SJSA1 (cell line): ENCODE data around the gene DOCK7. TPM values are rescaled to one million over a fixed set of nuclear protein-coding genes. Genes with fewer than 3 reads are reported as not detected.
A peak's percentile ranks its signal among the peaks of the same experiment; 100 is the strongest.

Experiments used
- DNase-seq, 2 experiments: peaks; one replicate each; pipeline ENCODE4 v3.0.0-alpha.2; 2015 to 2020; ENCODE audit warnings: low spot score in 2 of 2, low read depth in 1 of 2
- H3K27ac ChIP-seq: fragments of 250-450 bp; sonication (Bioruptor Pico); 2 replicates; pipeline ENCODE4 v1.5.1; 2020; ENCODE audit warnings: mild to moderate bottlenecking, moderate library complexity
- H3K27me3 ChIP-seq: fragments of 250-450 bp; sonication (Bioruptor Pico); replicated peaks from 2 replicates; pipeline ENCODE4 v1.5.1; 2020; ENCODE audit warnings: mild to moderate bottlenecking, moderate library complexity
- H3K36me3 ChIP-seq: fragments of 250-450 bp; sonication (Bioruptor Pico); 2 replicates; pipeline ENCODE4 v1.5.1; 2020; ENCODE audit warnings: mild to moderate bottlenecking
- H3K4me1 ChIP-seq: fragments of 250-450 bp; sonication (Bioruptor Pico); replicated peaks from 2 replicates; pipeline ENCODE4 v1.6.1; 2021; ENCODE audit warnings: mild to moderate bottlenecking
- H3K4me3 ChIP-seq: fragments of 250-450 bp; sonication (Bioruptor Pico); 2 replicates; pipeline ENCODE4 v1.5.1; 2020; ENCODE audit warnings: mild to moderate bottlenecking
- H3K9me3 ChIP-seq: fragments of 250-450 bp; sonication (Bioruptor Pico); replicated peaks from 2 replicates; pipeline ENCODE4 v1.5.1; 2020; ENCODE audit warnings: mild to moderate bottlenecking
- total RNA-seq: library from RNA; depleted of rRNA; stranded (reverse); fragments of >200 nt; shearing (Covaris generic); gene quantifications from 2 replicates; pipeline ENCODE4 v1.2.3, GENCODE V29; 2014

DOCK7 gene
- total RNA-seq, 1 experiment from 2014 or later = 47.3 TPM

DNA sequence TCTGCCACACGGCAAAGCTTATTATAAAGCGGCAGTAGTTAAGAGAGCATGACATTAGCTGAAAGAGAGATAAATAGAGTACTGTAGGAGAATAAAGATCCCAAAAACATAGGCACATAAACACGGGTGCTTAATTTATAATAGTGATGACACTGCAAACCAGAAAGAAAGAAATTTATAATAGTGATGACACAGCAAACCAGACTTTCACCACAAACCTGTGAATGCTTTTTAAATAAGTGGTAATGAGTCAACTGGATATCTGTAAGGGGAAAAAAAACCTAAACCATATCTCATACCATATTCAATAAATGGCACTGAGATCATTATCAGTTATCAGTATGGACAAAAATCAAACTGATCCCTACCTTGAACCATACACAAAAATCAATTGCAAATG, 225.8 kb downstream of the DOCK7 start:
- H3K4me1 ChIP-seq = no peaks in the 10 kb centered on the region

DNA sequence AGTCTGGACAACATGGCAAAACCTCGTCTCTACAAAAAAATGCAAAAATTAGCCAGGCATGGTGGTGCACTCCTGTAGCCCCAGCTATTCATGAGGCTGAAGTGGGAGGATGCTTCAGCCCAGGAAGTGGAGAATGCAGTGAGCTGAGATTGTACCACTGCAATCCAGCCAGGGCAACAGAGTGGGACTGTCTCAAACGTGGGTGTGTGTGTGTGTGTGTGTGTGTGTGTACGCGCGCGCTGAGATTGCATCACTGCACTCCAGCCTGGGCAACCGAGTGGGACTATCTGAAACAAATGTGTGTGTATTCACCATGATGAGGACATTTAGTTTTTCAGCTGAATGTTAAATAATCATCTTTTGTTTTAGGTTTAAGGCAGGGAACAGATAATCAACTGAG, 230.2 kb downstream of the DOCK7 start:
- Histone ChIP-seq H3K4me3 (no peak overlapping the region), H3K27me3 (no peaks in the 10 kb centered on the region), H3K36me3 (peaks cover 33% of the 10 kb centered on the region), H3K9me3 (no peaks in the 10 kb centered on the region), H3K27ac (no peak overlapping the region), H3K4me1 (no peaks in the 10 kb centered on the region; the same call in 1 of the 2 replicates)
- DNase-seq = no peak

More for the DNA sequence above, 225.8 kb downstream of the DOCK7 start:
- no peak overlapping the region for H3K27ac ChIP-seq
- no peak overlapping the region for H3K4me3 ChIP-seq
- no peaks in the 10 kb centered on the region for H3K9me3 ChIP-seq
- DNase-seq = no peak
- peaks cover 12% of the 10 kb centered on the region for H3K36me3 ChIP-seq
- no peaks in the 10 kb centered on the region for H3K27me3 ChIP-seq

DNA sequence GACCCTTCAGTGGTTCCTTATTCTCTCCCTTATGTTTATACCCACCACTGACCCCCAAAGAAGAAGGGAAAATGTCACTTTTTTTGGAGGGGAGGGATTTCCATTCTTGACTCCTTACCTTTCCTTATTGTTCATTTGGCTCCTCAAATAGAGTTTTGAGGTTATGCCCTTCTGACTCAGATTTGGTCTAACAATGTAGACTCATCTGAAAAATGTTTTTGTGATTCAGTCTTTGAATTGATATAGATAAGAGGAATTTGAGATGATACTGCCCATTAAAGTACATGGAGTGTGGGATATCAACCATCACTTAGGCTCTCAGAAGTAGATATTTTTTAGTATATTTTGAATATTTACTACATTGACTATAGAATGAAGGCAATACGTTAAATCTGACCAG, 235.2 kb downstream of the DOCK7 start:
- no peak for DNase-seq
- H3K4me1 ChIP-seq = peaks cover 4% of the 10 kb centered on the region
- H3K27me3 ChIP-seq = no peaks in the 10 kb centered on the region
- H3K27ac ChIP-seq = no peak overlapping the region
- H3K36me3 ChIP-seq = peaks cover 76% of the 10 kb centered on the region
- H3K9me3 ChIP-seq = no peaks in the 10 kb centered on the region
- no peak overlapping the region for H3K4me3 ChIP-seq

DNA sequence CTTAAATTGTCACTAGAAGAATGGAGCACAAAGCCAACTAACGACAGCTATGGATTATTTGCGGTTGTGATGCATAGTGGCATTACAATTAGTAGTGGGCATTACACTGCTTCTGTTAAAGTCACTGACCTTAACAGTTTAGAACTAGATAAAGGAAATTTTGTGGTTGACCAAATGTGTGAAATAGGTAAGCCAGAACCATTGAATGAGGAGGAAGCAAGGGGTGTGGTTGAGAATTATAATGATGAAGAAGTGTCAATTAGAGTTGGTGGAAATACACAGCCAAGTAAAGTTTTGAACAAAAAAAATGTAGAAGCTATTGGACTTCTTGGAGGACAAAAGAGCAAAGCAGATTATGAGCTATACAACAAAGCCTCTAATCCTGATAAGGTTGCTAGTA, 237.9 kb downstream of the DOCK7 start:
- no peak for DNase-seq
- Histone ChIP-seq H3K36me3 (peaks cover 87% of the 10 kb centered on the region), H3K27ac (no peak overlapping the region), H3K4me3 (no peak overlapping the region), H3K27me3 (no peaks in the 10 kb centered on the region), H3K4me1 (peaks cover 17% of the 10 kb centered on the region), H3K9me3 (no peaks in the 10 kb centered on the region)

GRCh38 chr1:62448221-62448933, 239.8 kb downstream of the DOCK7 start:
- no peaks in the 10 kb centered on the region for H3K27me3 ChIP-seq
- no peak overlapping the region for H3K27ac ChIP-seq
- DNase-seq = no peak
- H3K36me3 ChIP-seq = peaks cover 93% of the 10 kb centered on the region
- peaks cover 17% of the 10 kb centered on the region for H3K4me1 ChIP-seq
- H3K9me3 ChIP-seq = no peaks in the 10 kb centered on the region
- H3K4me3 ChIP-seq = no peak overlapping the region

GRCh38 chr1:62444701-62445100, 243.5 kb downstream of the DOCK7 start:
- peaks cover 13% of the 10 kb centered on the region for H3K4me1 ChIP-seq
- no peak overlapping the region for H3K27ac ChIP-seq
- no peaks in the 10 kb centered on the region for H3K27me3 ChIP-seq
- H3K36me3 ChIP-seq = peaks cover 89% of the 10 kb centered on the region
- no peak overlapping the region for H3K4me3 ChIP-seq
- no peaks in the 10 kb centered on the region for H3K9me3 ChIP-seq
- no peak for DNase-seq

GRCh38 chr1:62439652-62440371, 248.4 kb downstream of the DOCK7 start:
- H3K4me1 ChIP-seq = peaks cover 9% of the 10 kb centered on the region
- no peaks in the 10 kb centered on the region for H3K27me3 ChIP-seq
- peak overlapping the region; percentile 66; the same call in 1 of the 2 replicates for H3K4me3 ChIP-seq
- no peak for DNase-seq
- no peak overlapping the region for H3K27ac ChIP-seq
- H3K9me3 ChIP-seq = no peaks in the 10 kb centered on the region
- H3K36me3 ChIP-seq = peaks cover 59% of the 10 kb centered on the region

- Histone ChIP-seq H3K9me3 (no peaks in the 10 kb centered on the region), H3K27me3 (no peaks in the 10 kb centered on the region), H3K27ac (peak overlapping the region; percentile 98), H3K36me3 (peaks cover 42% of the 10 kb centered on the region), H3K4me1 (peaks cover 25% of the 10 kb centered on the region), H3K4me3 (peak overlapping the region; percentile 66)
- peak in 1 of 2 experiments; percentile 31 for DNase-seq
Measured at GRCh38 chr1:62438163-62438562, 250.0 kb downstream of the DOCK7 start.

- no peak for DNase-seq
- Histone ChIP-seq H3K4me1 (peaks cover 27% of the 10 kb centered on the region), H3K36me3 (peaks cover 35% of the 10 kb centered on the region)
Measured at GRCh38 chr1:62437273-62437940, 250.8 kb downstream of the DOCK7 start.

DNA sequence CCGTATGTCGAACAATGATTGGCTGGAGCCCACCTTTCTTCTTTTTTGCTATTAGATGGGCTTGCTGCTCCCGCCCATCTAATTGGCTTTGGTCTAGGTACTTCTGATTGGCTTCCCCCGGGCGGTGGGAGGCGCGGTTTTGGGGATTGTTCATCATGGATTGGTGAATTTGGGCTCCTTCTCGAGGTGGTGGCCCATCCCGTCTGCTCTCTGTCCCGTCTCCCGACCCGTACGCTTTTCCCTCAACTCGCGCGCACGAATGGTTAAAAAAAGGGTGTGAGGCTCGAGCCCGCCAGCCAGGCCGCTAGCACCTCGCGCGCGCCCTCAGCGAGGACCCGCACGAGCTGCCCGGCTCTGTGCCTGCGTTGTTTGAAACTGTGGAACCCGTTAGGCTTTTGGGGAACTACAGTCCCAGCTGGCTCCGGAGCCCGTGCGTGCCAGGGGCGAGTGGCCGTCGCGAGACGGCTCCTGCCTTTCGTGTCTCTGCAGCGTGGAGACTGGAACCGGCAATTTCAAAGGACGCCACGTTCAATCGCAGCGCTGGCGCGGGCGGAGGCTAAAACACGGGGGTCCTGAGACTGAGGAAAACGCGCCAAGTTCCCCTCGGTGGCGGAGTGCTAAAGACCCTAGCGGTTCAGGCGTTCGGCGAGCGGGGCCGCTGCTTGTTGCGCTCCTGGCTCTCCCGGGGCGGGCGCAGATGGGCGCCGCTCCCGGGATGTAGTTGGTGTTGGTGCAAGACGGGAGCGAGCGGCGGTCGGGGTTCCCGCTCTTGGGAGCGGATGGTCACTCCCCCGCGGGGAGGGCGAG, 251.5 kb downstream of the DOCK7 start, which contains the start of gene USP1:
Gene USP1, plus strand, starts transcription at position 584 of the 807 bp plus-strand sequence. CDS start 2,819 bp downstream, outside the sequence.
- Histone ChIP-seq H3K36me3 (peaks cover 27% of the 10 kb centered on the region), H3K4me1 (peaks cover 27% of the 10 kb centered on the region), H3K27ac (peak within 1 kb of the TSS; percentile 98), H3K9me3 (no peaks in the 10 kb centered on the region), H3K4me3 (peak within 1 kb of the TSS; percentile 66), H3K27me3 (no peaks in the 10 kb centered on the region)
- peak; percentile 99 to 100 for DNase-seq

More at GRCh38 chr1:62437273-62437940, 250.8 kb downstream of the DOCK7 start:
- Histone ChIP-seq H3K27ac (peak overlapping the region; percentile 98), H3K27me3 (no peaks in the 10 kb centered on the region), H3K9me3 (no peaks in the 10 kb centered on the region), H3K4me3 (peak overlapping the region; percentile 66)

DNA sequence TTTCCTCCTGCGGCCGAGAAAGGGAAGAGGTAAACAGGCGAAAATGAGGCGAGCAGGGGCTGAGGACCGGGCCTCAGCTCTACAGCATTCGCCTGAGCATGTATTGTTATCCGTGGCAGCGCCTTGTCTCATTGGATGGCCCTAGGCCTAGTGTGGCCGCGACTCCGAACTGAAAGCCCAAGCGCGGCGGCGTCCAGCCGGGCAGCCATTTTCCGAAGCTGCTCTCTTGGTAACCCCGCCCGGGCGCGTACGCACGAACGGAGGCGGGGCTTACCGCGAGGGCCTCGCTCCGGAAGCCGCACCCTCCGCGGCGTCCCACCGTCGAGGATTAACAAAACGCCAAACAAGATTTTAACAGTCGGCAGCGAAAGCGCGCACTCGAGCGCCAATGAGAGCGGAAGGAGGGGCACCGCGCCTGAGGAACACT, 252.1 kb downstream of the DOCK7 start:
- Histone ChIP-seq H3K9me3 (no peaks in the 10 kb centered on the region), H3K4me1 (peaks cover 27% of the 10 kb centered on the region), H3K27me3 (no peaks in the 10 kb centered on the region), H3K36me3 (peaks cover 21% of the 10 kb centered on the region), H3K27ac (peak overlapping the region; percentile 96), H3K4me3 (peak overlapping the region; percentile 66)
- no peak for DNase-seq

DNA sequence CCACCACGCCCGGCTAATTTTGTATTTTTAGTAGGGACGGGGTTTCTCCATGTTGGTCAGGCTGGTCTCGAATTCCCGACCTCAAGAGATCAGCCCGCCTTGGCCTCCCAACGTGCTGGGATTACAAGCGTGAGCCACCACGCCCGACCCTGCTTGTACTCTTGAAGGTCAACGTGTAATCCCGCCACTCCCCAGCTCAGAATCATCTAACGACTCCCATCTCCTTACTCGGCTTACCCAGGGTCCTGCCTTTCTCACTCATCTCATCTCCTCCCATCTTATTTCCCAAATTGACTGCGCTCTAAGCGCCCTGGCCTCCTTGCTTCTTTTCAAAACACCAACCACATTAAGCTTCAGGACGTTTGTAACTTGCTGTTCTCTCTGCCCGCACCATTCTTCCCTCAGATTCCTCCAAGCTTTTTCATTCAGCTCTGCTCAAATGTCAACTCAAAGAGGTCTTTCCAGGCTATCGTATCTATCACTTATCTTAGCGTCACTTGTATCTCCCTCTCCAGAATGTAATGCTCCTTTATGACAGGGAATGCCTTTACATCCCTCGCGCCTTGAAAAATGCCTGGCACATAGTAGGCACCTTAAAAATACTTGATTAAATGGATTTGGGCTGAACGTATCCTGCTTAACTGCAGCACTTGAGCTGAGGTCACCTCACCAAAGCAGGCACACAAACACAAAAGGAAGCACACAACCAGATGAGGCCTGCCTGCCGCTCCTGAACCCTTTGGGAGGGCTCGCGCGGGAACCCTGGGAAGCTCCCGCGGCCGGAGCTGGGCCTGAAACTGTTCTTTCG, 252.8 kb downstream of the DOCK7 start:
- Histone ChIP-seq H3K27me3 (no peaks in the 10 kb centered on the region), H3K27ac (peak overlapping the region; percentile 96), H3K9me3 (no peaks in the 10 kb centered on the region), H3K4me1 (peaks cover 27% of the 10 kb centered on the region), H3K4me3 (peak overlapping the region; percentile 66), H3K36me3 (peaks cover 20% of the 10 kb centered on the region)
- DNase-seq = no peak
